Endodermal cell (in vitro differentiated cells): ENCODE measurements around the gene KRTAP4-4. TPM values are rescaled to one million over a fixed set of nuclear protein-coding genes. Genes with fewer than 3 reads are reported as not detected.

Source experiments
- DNase-seq: peaks from one replicate; pipeline ENCODE4 v3.0.0-alpha.2; 2017
- H3K27ac ChIP-seq: 2 replicates; pipeline ENCODE4 v1.5.1; 2013; ENCODE audit warnings: mild to moderate bottlenecking, low read depth, low read length, moderate library complexity
- H3K27me3 ChIP-seq: 2 replicates; pipeline ENCODE4 v1.6.1; 2013; ENCODE audit warnings: mild to moderate bottlenecking, low read length, moderate library complexity; ENCODE audit not compliant: insufficient read depth, control insufficient read depth, poor library complexity, severe bottlenecking
- H3K36me3 ChIP-seq: 2 replicates; pipeline ENCODE4 v1.7.0; 2013; ENCODE audit warnings: mild to moderate bottlenecking, low read length, moderate library complexity; ENCODE audit not compliant: control insufficient read depth, insufficient read depth
- H3K4me1 ChIP-seq: one replicate; pipeline ENCODE4 v1.7.0; 2013; ENCODE audit warnings: low read length; ENCODE audit not compliant: control insufficient read depth, insufficient read depth
- H3K4me3 ChIP-seq: 2 replicates; pipeline ENCODE4 v1.5.1; 2013; ENCODE audit warnings: mild to moderate bottlenecking, low read length, moderate library complexity
- H3K9ac ChIP-seq: 2 replicates; pipeline ENCODE4 v1.6.1; 2013; ENCODE audit warnings: mild to moderate bottlenecking, low read length, moderate library complexity; ENCODE audit not compliant: poor library complexity, severe bottlenecking; ENCODE audit errors: extremely low read depth
- H3K9me3 ChIP-seq: 2 replicates; pipeline ENCODE4 v1.6.1; 2013; ENCODE audit warnings: mild to moderate bottlenecking, low read length, moderate library complexity; ENCODE audit not compliant: control insufficient read depth
- H3K27ac Mint-ChIP-seq: 2 replicates; pipeline ENCODE4 v1.8.0; 2020; ENCODE audit warnings: mixed read lengths
- H3K27me3 Mint-ChIP-seq: 2 replicates; pipeline ENCODE4 v1.8.0; 2021; ENCODE audit warnings: mild to moderate bottlenecking, mixed read lengths; ENCODE audit not compliant: insufficient read depth
- H3K36me3 Mint-ChIP-seq: 2 replicates; pipeline ENCODE4 v1.8.0; 2020; ENCODE audit warnings: low read depth, mixed read lengths
- H3K4me1 Mint-ChIP-seq: 2 replicates; pipeline ENCODE4 v1.8.0; 2020; ENCODE audit warnings: mixed read lengths
- H3K4me3 Mint-ChIP-seq: 2 replicates; pipeline ENCODE4 v1.8.0; 2020; ENCODE audit warnings: mild to moderate bottlenecking, moderate library complexity, mixed read lengths
- H3K9me3 Mint-ChIP-seq: 2 replicates; pipeline ENCODE4 v1.8.0; 2020; ENCODE audit warnings: mild to moderate bottlenecking, mixed read lengths
- CTCF ChIP-seq: fragments of 200-600 bp; sonication (generic); conservative IDR thresholded peaks from 2 replicates; pipeline ENCODE4 v1.5.0; 2021; ENCODE audit warnings: antibody characterized with exemption, mild to moderate bottlenecking
- WGBS, 2 experiments: methylation state at CpG; one replicate each; pipeline versions ENCODE4 v1.1.5 to v1.1.7; 2013; ENCODE audit warnings: missing lambda C conversion rate in 2 of 2, mixed read lengths in 1 of 2; ENCODE audit not compliant: insufficient coverage in 1 of 2, insufficient read length in 1 of 2; 5-methylcytosine and 5-hydroxymethylcytosine counted together
- total RNA-seq, 2 donors: library from RNA; stranded (reverse); fragmentation: NEBNext Ultra II Directional in 1 of 2; extraction: Animal tissue kit (Norgen Biotek cat#: 25700) in 1 of 2; gene quantifications; 2 replicates in 1 of 2; 3 replicates in 1 of 2; pipeline ENCODE4 v1.2.1, GENCODE V29; 2021

The KRTAP4-4 gene
- total RNA-seq, 2 donors from 2014 or later, result not detected

GRCh38 chr17:41177727-41178271, 17.3 kb upstream of the KRTAP4-4 start, which contains the start of gene KRTAP4-2:
KRTAP4-2 (minus strand) TSS chr17:41178221; CDS start chr17:41178164, 57 bp downstream.
- Histone ChIP-seq H3K9me3 (no peaks in the 10 kb centered on the region), H3K36me3 (no peaks in the 10 kb centered on the region), H3K4me1 (no peaks in the 10 kb centered on the region), H3K27ac (no peak within 1 kb of the TSS), H3K9ac (no peak within 1 kb of the TSS), H3K27me3 (no peaks in the 10 kb centered on the region), H3K4me3 (no peak within 1 kb of the TSS)
- TF ChIP-seq CTCF, result no peak
- no peak within 1 kb of the TSS for H3K4me3 Mint-ChIP-seq
- no peaks in the 10 kb centered on the region for H3K36me3 Mint-ChIP-seq
- H3K27me3 Mint-ChIP-seq, result peaks cover 3% of the 10 kb centered on the region
- peaks cover 1% of the 10 kb centered on the region for H3K4me1 Mint-ChIP-seq
- WGBS, 2 experiments, result 94 to 100% methylated on average over 2 to 6 of the region's 7 CpGs
- no peak within 1 kb of the TSS for H3K27ac Mint-ChIP-seq
- H3K9me3 Mint-ChIP-seq, result no peaks in the 10 kb centered on the region
- DNase-seq, result no peak

DNA sequence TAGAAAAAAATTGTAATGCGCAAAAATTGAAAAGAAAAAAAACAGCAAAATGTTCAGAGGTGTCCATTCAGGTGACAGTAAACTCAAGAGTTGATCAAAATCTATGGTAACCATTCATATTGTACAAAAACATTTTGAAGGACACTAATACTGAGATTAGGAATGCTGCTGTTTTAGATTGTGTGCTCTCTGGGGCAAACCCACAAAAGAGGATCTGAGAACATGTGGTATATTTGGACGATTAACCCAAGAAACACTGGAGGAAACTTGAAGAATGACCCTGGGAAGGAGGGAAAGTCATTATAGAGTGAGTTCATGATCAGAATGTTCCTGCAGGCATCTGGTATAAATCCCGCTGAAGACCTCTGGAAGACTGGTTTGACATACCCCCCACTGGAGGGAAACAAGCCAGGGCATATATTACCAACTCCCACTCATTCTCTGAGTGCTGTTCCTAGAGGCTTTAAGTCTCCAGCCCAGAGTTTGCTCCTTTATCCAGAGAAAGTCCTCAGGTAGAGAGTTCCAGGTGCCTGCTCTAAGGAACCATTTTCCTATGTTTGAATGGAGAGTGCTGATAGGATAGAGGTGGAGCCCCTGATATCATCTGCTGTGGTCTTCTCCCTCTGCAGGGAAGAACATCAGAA, 16.3 kb upstream of the KRTAP4-4 start:
- Histone ChIP-seq H3K27ac (no peak overlapping the region), H3K4me3 (no peak overlapping the region), H3K27me3 (no peaks in the 10 kb centered on the region), H3K9me3 (no peaks in the 10 kb centered on the region), H3K4me1 (no peaks in the 10 kb centered on the region), H3K36me3 (no peaks in the 10 kb centered on the region), H3K9ac (no peak overlapping the region)
- DNase-seq, result no peak
- Mint-ChIP-seq H3K4me1 (no peaks in the 10 kb centered on the region), H3K27ac (no peak overlapping the region), H3K9me3 (no peaks in the 10 kb centered on the region), H3K36me3 (no peaks in the 10 kb centered on the region), H3K4me3 (no peak overlapping the region), H3K27me3 (peaks cover 3% of the 10 kb centered on the region)
- no peak for TF ChIP-seq CTCF
- 81 to 92% methylated on average over 2 to 3 of the region's 3 CpGs for WGBS, 2 experiments

GRCh38 chr17:41171886-41172285, 11.3 kb upstream of the KRTAP4-4 start:
- Histone ChIP-seq H3K9me3 (no peaks in the 10 kb centered on the region), H3K27ac (no peak overlapping the region), H3K36me3 (no peaks in the 10 kb centered on the region), H3K4me3 (no peak overlapping the region), H3K27me3 (no peaks in the 10 kb centered on the region), H3K4me1 (no peaks in the 10 kb centered on the region), H3K9ac (no peak overlapping the region)
- Mint-ChIP-seq H3K27ac (no peak overlapping the region), H3K27me3 (peaks cover 4% of the 10 kb centered on the region), H3K4me1 (no peaks in the 10 kb centered on the region), H3K36me3 (no peaks in the 10 kb centered on the region), H3K9me3 (no peaks in the 10 kb centered on the region), H3K4me3 (no peak overlapping the region)
- TF ChIP-seq CTCF, result no peak
- WGBS, 2 experiments, result 95% methylated on average over 2 of the region's 2 CpGs; no CpG with 5 or more reads in 1 of the 2 experiments
- no peak for DNase-seq
